ENCODE data around the gene CDAN1. TPM values are rescaled to one million over a fixed set of nuclear protein-coding genes. Genes with fewer than 3 reads are reported as not detected.

Gene CDAN1
- total RNA-seq, 1 donor from 2014 or later: 36.8 TPM

GRCh38 chr15:42732095-42732827 is 4.7 kb downstream of the CDAN1 start:
- Mint-ChIP-seq H3K27ac (no peak overlapping the region), H3K4me1 (peaks cover 14% of the 10 kb centered on the region), H3K27me3 (ENCODE audit: low read depth) (no peaks in the 10 kb centered on the region), H3K36me3 (peaks cover 36% of the 10 kb centered on the region), H3K9me3 (no peaks in the 10 kb centered on the region), H3K4me3 (no peak overlapping the region)
- DNase-seq (ENCODE audit: low spot score in 2 of 2, unreplicated experiment in 2 of 2): no peak
- TF ChIP-seq, protein P1, sequence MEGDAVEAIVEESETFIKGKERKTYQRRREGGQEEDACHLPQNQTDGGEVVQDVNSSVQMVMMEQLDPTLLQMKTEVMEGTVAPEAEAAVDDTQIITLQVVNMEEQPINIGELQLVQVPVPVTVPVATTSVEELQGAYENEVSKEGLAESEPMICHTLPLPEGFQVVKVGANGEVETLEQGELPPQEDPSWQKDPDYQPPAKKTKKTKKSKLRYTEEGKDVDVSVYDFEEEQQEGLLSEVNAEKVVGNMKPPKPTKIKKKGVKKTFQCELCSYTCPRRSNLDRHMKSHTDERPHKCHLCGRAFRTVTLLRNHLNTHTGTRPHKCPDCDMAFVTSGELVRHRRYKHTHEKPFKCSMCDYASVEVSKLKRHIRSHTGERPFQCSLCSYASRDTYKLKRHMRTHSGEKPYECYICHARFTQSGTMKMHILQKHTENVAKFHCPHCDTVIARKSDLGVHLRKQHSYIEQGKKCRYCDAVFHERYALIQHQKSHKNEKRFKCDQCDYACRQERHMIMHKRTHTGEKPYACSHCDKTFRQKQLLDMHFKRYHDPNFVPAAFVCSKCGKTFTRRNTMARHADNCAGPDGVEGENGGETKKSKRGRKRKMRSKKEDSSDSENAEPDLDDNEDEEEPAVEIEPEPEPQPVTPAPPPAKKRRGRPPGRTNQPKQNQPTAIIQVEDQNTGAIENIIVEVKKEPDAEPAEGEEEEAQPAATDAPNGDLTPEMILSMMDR (IDR thresholded peaks at IDR 0.05; ENCODE audit: unreplicated experiment): no peak

GRCh38 chr15:42731461-42731860 is 5.5 kb downstream of the CDAN1 start:
- H3K9me3 Mint-ChIP-seq: no peaks in the 10 kb centered on the region
- TF ChIP-seq, protein P1 (IDR thresholded peaks at IDR 0.05; ENCODE audit: unreplicated experiment): no peak
- peaks cover 13% of the 10 kb centered on the region for H3K4me1 Mint-ChIP-seq
- no peak overlapping the region for H3K27ac Mint-ChIP-seq
- no peak for DNase-seq (ENCODE audit: low spot score in 2 of 2, unreplicated experiment in 2 of 2)
- H3K36me3 Mint-ChIP-seq: peaks cover 39% of the 10 kb centered on the region
- H3K27me3 Mint-ChIP-seq (ENCODE audit: low read depth): no peaks in the 10 kb centered on the region
- H3K4me3 Mint-ChIP-seq: no peak overlapping the region

- DNase-seq (ENCODE audit: low spot score in 2 of 2, unreplicated experiment in 2 of 2): no peak
- no peaks in the 10 kb centered on the region for H3K9me3 Mint-ChIP-seq
- no peak overlapping the region for H3K27ac Mint-ChIP-seq
- TF ChIP-seq, protein P1 (IDR thresholded peaks at IDR 0.05; ENCODE audit: unreplicated experiment): no peak
- peaks cover 37% of the 10 kb centered on the region for H3K36me3 Mint-ChIP-seq
- H3K4me1 Mint-ChIP-seq: peaks cover 10% of the 10 kb centered on the region
- no peaks in the 10 kb centered on the region for H3K27me3 Mint-ChIP-seq (ENCODE audit: low read depth)
- H3K4me3 Mint-ChIP-seq: no peak overlapping the region
Measured at GRCh38 chr15:42730536-42730935, 6.4 kb downstream of the CDAN1 start.

DNA sequence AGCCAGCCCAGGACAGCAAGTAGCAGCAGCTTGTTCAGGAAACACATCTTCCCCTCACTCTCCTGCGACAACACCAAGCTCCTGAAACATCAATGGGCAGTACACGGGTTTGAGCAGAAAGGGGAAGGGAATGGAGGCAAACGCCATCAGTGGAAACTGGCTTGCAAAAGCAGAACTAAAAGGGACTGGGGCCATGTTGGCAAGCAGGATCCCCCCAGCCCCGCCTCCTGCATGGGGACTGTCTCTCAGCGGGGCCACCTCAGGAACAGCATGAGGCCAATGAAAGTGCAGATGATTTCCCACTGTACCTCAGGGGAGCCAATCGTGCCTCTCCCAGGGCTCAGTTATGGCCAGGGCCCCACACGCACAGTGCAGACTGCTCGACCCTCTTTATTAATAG is 6.8 kb downstream of the CDAN1 start:
- no peak for DNase-seq (ENCODE audit: low spot score in 2 of 2, unreplicated experiment in 2 of 2)
- Mint-ChIP-seq H3K27ac (no peak overlapping the region), H3K9me3 (no peaks in the 10 kb centered on the region), H3K36me3 (peaks cover 38% of the 10 kb centered on the region), H3K4me1 (peaks cover 7% of the 10 kb centered on the region), H3K27me3 (ENCODE audit: low read depth) (no peaks in the 10 kb centered on the region), H3K4me3 (no peak overlapping the region)
- TF ChIP-seq, protein P1 (IDR thresholded peaks at IDR 0.05; ENCODE audit: unreplicated experiment): no peak

DNA sequence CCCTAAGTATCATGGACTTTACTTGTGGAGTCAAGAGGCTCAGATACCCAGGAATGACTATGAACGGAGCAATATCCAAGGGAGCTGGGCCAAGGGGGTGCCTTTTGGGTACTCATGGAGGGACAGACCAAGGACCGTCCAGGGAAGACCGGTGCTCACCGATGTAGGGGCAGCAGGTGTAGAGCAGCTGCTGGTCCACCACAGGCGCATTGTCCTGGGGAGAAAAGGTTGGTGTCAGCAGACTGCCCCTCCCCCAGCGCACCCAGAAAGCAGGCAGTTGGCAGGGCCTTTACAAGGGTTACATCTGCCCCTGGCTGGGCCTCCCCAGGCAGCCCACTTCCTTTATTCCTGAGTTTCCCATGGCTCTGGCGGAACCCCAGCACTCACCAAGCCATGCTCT is 7.5 kb downstream of the CDAN1 start:
- Mint-ChIP-seq H3K36me3 (peaks cover 43% of the 10 kb centered on the region), H3K27me3 (ENCODE audit: low read depth) (no peaks in the 10 kb centered on the region), H3K4me3 (no peak overlapping the region), H3K4me1 (peaks cover 7% of the 10 kb centered on the region), H3K27ac (no peak overlapping the region), H3K9me3 (no peaks in the 10 kb centered on the region)
- DNase-seq (ENCODE audit: low spot score in 2 of 2, unreplicated experiment in 2 of 2): no peak
- TF ChIP-seq, protein P1 (IDR thresholded peaks at IDR 0.05; ENCODE audit: unreplicated experiment): no peak
